LNCaP clone FGC (cell line): ENCODE results near the gene RXFP3.
"Not testable (repeated sequence)": the region's sequence is repeated elsewhere in the genome, so short reads cannot be mapped to it uniquely, and the experiment has no call there.

Source experiments
- DNase-seq: peaks from one replicate; pipeline ENCODE4 v3.0.0-alpha.2; 2011; ENCODE audit warnings: low read depth
- H3K4me3 ChIP-seq: 2 replicates; pipeline ENCODE4 v1.5.1; 2011; ENCODE audit warnings: mild to moderate bottlenecking, low read depth, low read length, control low read depth
- TF ChIP-seq, protein P1 (sequence below): IDR thresholded peaks from 2 replicates; pipeline ENCODE4 v1.5.1; 2012; ENCODE audit warnings: mild to moderate bottlenecking; ENCODE audit not compliant: control insufficient read depth, insufficient read depth; ENCODE audit errors: extremely low read depth

RXFP3 gene

DNA sequence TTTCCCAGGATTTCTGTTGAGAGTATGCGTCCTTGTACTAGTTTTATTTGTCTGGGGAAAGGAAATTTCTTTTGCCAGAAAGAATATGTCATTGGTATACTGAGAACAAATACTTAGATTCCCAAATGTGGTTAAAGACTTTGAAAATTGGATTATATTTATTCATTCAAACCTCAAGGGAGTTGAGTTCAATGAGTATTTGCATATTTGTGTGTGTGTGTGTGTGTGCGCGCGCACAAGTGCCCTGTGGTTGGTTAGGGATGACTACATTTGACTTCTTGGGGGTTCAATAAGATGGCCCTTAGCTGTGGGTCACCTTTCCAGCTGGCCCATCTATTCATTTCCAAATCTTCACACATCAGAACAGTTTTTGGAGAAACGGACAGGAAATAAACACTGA, 4.9 kb downstream of the RXFP3 start:
- no peak overlapping the region for H3K4me3 ChIP-seq
- TF ChIP-seq, protein P1, sequence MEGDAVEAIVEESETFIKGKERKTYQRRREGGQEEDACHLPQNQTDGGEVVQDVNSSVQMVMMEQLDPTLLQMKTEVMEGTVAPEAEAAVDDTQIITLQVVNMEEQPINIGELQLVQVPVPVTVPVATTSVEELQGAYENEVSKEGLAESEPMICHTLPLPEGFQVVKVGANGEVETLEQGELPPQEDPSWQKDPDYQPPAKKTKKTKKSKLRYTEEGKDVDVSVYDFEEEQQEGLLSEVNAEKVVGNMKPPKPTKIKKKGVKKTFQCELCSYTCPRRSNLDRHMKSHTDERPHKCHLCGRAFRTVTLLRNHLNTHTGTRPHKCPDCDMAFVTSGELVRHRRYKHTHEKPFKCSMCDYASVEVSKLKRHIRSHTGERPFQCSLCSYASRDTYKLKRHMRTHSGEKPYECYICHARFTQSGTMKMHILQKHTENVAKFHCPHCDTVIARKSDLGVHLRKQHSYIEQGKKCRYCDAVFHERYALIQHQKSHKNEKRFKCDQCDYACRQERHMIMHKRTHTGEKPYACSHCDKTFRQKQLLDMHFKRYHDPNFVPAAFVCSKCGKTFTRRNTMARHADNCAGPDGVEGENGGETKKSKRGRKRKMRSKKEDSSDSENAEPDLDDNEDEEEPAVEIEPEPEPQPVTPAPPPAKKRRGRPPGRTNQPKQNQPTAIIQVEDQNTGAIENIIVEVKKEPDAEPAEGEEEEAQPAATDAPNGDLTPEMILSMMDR, result no peak
- DNase-seq, result no peak

- TF ChIP-seq, protein P1, result no peak
- DNase-seq, result no peak
- H3K4me3 ChIP-seq, result no peak overlapping the region
Observed at GRCh38 chr5:33944543-33945132, 8.5 kb downstream of the RXFP3 start.

DNA sequence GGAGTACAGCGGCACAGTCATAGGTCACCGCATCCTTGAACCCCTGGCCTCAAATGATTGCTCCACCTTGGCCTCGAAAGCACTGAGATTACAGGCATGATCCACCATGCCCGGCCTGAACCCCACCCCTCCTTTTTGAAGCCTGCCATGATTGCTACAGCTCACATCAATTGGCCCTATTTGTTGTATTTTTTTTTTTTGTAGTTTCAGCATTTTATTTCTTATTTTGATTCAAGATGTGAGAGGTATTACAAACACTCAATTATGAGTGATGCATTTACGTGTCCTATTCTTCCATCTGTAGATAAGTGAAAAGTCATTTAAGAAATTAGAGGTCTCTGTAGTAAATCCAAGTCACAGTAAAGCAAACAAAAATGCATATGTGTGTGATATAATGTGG, 16.0 kb downstream of the RXFP3 start:
- not testable (repeated sequence) for H3K4me3 ChIP-seq, DNase-seq

DNA sequence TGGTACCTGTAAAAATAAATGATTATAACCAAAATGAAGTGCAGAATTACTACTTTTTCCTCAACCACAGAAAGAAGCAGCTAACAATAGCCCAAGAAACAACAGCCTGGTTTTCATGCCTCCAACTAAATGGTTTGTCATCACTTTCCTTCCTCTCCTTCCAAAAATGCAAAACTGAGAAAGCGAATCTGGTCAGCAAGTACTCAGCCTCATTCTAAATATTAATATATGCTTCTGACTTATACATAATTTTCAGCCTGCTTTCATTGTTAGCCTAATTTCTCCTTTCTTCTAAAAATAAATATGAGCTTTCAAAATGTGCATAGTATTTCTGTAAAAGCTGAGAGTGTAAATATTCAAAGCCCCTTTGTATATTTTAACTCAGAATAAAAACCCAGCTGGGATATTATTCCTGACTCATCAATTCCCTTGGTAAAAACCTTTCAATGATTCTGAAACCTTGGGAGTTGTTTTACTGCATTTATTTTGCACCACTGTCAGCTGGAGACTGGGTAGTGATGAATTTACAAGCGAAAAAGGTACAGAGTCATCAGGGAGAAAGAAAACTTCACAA, 21.5 kb downstream of the RXFP3 start:
- no peak overlapping the region for H3K4me3 ChIP-seq
- TF ChIP-seq, protein P1, result no peak
- DNase-seq, result no peak

- no peak overlapping the region for H3K4me3 ChIP-seq
- no peak for DNase-seq
- TF ChIP-seq, protein P1, result no peak
Observed at GRCh38 chr5:33958176-33958575, 22.0 kb downstream of the RXFP3 start.

DNA sequence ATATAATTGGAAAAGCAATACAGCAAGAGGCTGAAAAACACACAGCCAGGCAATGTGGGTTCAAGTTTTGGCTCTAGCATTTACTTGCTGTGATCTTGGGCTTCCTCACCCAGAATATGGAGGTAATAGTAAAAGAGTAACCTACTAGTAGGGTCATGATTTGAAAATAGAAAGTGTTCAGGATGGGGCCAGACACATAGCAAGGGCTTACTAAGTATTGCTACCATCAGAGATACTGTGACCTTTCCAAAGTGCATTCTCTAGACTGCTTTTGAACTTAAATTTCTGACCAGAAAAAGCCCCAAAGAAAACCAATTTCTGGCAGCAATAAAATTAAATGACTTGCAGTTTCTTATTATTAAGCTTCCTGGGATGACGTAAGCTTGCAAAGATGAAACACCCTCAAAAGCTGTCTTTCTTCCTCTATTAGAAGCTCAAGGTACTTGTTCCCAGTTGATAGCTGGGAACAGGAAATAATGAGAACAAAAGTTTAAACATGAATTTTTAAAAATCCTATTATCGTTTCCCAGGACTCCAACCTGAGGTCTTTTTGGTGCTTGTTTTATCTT, 28.0 kb downstream of the RXFP3 start:
- H3K4me3 ChIP-seq, result no peak overlapping the region
- DNase-seq, result no peak
- TF ChIP-seq, protein P1, result no peak

DNA sequence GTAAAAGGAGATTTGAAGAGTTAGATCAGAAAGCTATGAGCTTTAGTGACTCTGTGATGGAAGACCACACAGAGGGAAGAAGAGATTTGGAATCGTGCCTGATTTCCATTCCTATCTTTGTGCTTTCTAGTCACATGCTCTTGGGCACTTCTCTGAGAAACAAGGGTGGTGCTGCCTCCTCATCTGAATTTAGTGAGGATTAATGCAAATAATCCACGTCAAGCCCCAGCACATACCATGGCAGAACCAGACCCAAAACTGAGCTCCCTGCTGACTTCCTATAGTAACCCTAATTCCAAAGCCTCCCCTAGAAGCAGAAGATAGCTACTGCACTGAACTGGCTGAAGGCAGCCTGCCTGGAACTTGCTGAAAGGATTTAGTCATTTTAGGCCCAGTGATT, 30.6 kb downstream of the RXFP3 start:
- no peak for DNase-seq

More for the DNA sequence above, 30.6 kb downstream of the RXFP3 start:
- TF ChIP-seq, protein P1, result no peak
- no peak overlapping the region for H3K4me3 ChIP-seq
